Vagina (tissue), 2 donors: ENCODE data around the gene DMBX1. TPM values are rescaled to one million over a fixed set of nuclear protein-coding genes. Genes with fewer than 3 reads are reported as not detected.
A peak's percentile ranks its signal among the peaks of the same experiment; 100 is the strongest.

Experiments
- DNase-seq, 2 donors: peaks; one replicate each; pipeline ENCODE4 v3.0.0-alpha.2; 2017; ENCODE audit errors: extremely low spot score in 2 of 2
- H3K27ac ChIP-seq: fragments of 200-600 bp; sonication (generic); one replicate; pipeline ENCODE4 v1.5.1; 2019
- H3K27me3 ChIP-seq: fragments of 200-600 bp; sonication (generic); one replicate; pipeline ENCODE4 v1.5.1; 2019
- H3K36me3 ChIP-seq, 2 donors: fragments of 200-600 bp; sonication (generic); one replicate each; pipeline ENCODE4 v1.5.1; 2017 to 2019
- H3K4me1 ChIP-seq: fragments of 200-600 bp; sonication (generic); one replicate; pipeline ENCODE4 v1.5.1; 2019
- H3K4me3 ChIP-seq, 2 donors: fragments of 200-600 bp; sonication (generic); 1 replicate in 1 of 2; 2 replicates in 1 of 2; pipeline ENCODE4 v1.5.1; 2016 to 2019
- H3K9me3 ChIP-seq: fragments of 200-600 bp; sonication (generic); one replicate; pipeline ENCODE4 v1.5.1; 2019
- POLR2A ChIP-seq, 2 donors: fragments of 450-650 bp; IDR thresholded peaks; one replicate each; pipeline ENCODE4 v1.6.1; 2017; ENCODE audit warnings: antibody characterized with exemption in 2 of 2, mild to moderate bottlenecking in 2 of 2, moderate library complexity in 2 of 2
- POLR2AphosphoS5 ChIP-seq, 2 donors: sonication (generic); formaldehyde crosslinking; IDR thresholded peaks; one replicate each; pipeline ENCODE4 v1.9.0; 2017; ENCODE audit warnings: antibody characterized with exemption in 2 of 2, mild to moderate bottlenecking in 2 of 2, low read depth in 1 of 2; ENCODE audit not compliant: insufficient read depth in 1 of 2
- intact Hi-C: fragments of 100-400 bp; cut with DNase I; formaldehyde crosslinking; loops from one replicate; pipeline ENCODE4 v1.15.1; 2023
- total RNA-seq: library from RNA; depleted of rRNA; stranded (reverse); fragments of >200 nt; gene quantifications from one replicate; pipeline ENCODE4 v1.2.3, GENCODE V29; 2016
- TF ChIP-seq, protein P1 (sequence below), 3 experiments: fragments of 450-650 bp in 2 of 3; fragments of 200-600 bp in 1 of 3; sonication (generic) in 1 of 3; IDR thresholded peaks; one replicate each; pipeline ENCODE4 v1.5.1; 2017 to 2019; ENCODE audit warnings: antibody characterized with exemption in 3 of 3, mild to moderate bottlenecking in 2 of 3, moderate library complexity in 2 of 3

The DMBX1 gene
- total RNA-seq, 1 donor from 2014 or later, result 0.25 TPM

DNA sequence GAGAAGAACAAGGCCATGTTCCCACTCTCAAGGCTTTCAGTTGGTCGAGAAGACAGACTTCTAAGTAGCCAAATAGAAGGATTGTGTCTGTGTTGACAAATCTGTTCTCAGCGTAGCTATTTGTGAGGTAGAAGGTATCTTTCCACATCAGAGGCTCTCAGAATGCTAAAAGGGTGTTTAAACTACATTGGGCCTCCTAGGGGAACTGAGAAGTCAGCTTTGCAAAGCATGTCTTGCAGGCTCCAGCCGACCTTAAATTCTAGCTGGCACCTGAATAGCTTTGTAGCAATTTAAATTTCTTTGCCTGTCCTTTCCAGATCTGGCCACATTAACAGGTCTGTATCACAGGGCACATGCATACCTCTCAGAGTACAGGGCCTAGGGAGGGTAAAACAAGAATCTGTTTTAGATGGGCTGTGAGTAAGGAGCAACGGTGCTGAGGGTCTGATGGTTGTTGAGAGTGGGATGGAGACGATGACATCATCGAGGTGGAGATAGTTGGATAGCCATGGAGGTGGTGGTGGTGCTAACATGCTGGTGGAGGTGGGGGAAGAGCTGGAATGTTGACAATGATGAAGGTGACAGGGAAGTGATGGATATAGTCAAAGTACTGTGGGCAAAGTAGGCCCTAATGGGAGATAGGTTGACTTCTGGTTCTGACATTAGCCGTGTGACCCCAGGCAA, 17.0 kb upstream of the DMBX1 start:
- intact Hi-C loops, result no loop called here
- no peaks in the 10 kb centered on the region for H3K4me1 ChIP-seq
- no peaks in the 10 kb centered on the region for H3K27me3 ChIP-seq
- TF ChIP-seq POLR2A (IDR thresholded peaks at IDR 0.05), result no peak
- TF ChIP-seq, protein P1, sequence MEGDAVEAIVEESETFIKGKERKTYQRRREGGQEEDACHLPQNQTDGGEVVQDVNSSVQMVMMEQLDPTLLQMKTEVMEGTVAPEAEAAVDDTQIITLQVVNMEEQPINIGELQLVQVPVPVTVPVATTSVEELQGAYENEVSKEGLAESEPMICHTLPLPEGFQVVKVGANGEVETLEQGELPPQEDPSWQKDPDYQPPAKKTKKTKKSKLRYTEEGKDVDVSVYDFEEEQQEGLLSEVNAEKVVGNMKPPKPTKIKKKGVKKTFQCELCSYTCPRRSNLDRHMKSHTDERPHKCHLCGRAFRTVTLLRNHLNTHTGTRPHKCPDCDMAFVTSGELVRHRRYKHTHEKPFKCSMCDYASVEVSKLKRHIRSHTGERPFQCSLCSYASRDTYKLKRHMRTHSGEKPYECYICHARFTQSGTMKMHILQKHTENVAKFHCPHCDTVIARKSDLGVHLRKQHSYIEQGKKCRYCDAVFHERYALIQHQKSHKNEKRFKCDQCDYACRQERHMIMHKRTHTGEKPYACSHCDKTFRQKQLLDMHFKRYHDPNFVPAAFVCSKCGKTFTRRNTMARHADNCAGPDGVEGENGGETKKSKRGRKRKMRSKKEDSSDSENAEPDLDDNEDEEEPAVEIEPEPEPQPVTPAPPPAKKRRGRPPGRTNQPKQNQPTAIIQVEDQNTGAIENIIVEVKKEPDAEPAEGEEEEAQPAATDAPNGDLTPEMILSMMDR (IDR thresholded peaks at IDR 0.05), result no peak
- TF ChIP-seq POLR2AphosphoS5 (IDR thresholded peaks at IDR 0.05; ENCODE audit: insufficient read depth in 1 of 2, low read depth in 1 of 2), result no peak
- H3K9me3 ChIP-seq, result no peaks in the 10 kb centered on the region
- DNase-seq, result no peak
- no peak overlapping the region for H3K4me3 ChIP-seq
- no peaks in the 10 kb centered on the region for H3K36me3 ChIP-seq
- H3K27ac ChIP-seq, result no peak overlapping the region

DNA sequence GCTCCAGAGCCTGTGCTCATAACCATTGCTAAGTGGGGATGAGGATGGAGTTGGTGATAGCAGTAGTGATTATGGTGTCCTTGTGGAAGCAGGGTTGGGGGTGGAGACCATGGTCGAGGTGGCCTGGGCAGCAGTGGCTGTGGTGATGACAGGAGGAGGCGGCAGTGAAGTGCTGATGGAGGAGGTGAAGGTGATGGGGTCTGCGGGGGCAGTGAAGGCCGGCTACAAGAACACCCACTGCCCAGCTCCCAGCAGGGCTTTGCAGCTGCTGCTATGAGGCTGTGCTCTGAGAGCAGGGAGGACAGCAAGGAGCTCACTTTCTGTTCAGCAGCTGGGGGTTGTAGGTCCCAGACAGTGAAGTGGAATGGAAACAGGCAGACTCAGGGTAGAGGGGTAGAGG, 15.6 kb upstream of the DMBX1 start:
- Histone ChIP-seq H3K36me3 (no peaks in the 10 kb centered on the region), H3K9me3 (no peaks in the 10 kb centered on the region), H3K27ac (no peak overlapping the region), H3K4me3 (no peak overlapping the region), H3K4me1 (no peaks in the 10 kb centered on the region), H3K27me3 (no peaks in the 10 kb centered on the region)
- DNase-seq, result no peak
- intact Hi-C loops, result no loop called here
- TF ChIP-seq POLR2AphosphoS5 (IDR thresholded peaks at IDR 0.05; ENCODE audit: insufficient read depth in 1 of 2, low read depth in 1 of 2) (no peak), POLR2A (IDR thresholded peaks at IDR 0.05) (no peak)
- TF ChIP-seq, protein P1 (IDR thresholded peaks at IDR 0.05), result no peak

DNA sequence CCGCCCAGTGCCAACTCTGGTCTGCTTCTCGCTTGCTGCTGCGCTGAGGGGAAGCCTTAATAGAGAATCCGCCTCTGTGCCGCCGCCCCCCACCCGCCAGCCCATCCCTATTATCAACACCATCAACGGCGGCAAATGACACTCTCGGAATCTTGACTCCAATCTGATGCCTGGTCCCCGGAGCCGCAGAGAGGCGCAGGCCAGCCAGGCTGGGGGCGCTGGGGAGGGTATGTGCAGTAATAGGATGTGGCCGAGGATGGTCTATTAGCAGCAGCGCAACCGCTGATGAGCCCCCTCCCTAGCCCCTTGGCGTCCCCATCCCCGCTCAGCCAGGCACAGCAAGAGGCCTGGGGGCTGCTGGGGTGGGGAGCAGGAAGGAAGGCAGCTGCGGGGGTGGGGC, 15.1 kb upstream of the DMBX1 start:
- Histone ChIP-seq H3K4me3 (no peak overlapping the region), H3K36me3 (no peaks in the 10 kb centered on the region), H3K27ac (no peak overlapping the region), H3K9me3 (no peaks in the 10 kb centered on the region), H3K4me1 (no peaks in the 10 kb centered on the region), H3K27me3 (no peaks in the 10 kb centered on the region)
- no peak for DNase-seq
- intact Hi-C loops, result no loop called here
- TF ChIP-seq, protein P1 (IDR thresholded peaks at IDR 0.05), result no peak
- TF ChIP-seq POLR2AphosphoS5 (IDR thresholded peaks at IDR 0.05; ENCODE audit: insufficient read depth in 1 of 2, low read depth in 1 of 2) (no peak), POLR2A (IDR thresholded peaks at IDR 0.05) (no peak)

- TF ChIP-seq, protein P1 (IDR thresholded peaks at IDR 0.05), result no peak
- TF ChIP-seq POLR2A (IDR thresholded peaks at IDR 0.05) (no peak), POLR2AphosphoS5 (IDR thresholded peaks at IDR 0.05; ENCODE audit: insufficient read depth in 1 of 2, low read depth in 1 of 2) (no peak)
- H3K27me3 ChIP-seq, result no peaks in the 10 kb centered on the region
These were observed 13.0 kb upstream of the DMBX1 start for GRCh38 chr1:46476673-46477072.

DNA sequence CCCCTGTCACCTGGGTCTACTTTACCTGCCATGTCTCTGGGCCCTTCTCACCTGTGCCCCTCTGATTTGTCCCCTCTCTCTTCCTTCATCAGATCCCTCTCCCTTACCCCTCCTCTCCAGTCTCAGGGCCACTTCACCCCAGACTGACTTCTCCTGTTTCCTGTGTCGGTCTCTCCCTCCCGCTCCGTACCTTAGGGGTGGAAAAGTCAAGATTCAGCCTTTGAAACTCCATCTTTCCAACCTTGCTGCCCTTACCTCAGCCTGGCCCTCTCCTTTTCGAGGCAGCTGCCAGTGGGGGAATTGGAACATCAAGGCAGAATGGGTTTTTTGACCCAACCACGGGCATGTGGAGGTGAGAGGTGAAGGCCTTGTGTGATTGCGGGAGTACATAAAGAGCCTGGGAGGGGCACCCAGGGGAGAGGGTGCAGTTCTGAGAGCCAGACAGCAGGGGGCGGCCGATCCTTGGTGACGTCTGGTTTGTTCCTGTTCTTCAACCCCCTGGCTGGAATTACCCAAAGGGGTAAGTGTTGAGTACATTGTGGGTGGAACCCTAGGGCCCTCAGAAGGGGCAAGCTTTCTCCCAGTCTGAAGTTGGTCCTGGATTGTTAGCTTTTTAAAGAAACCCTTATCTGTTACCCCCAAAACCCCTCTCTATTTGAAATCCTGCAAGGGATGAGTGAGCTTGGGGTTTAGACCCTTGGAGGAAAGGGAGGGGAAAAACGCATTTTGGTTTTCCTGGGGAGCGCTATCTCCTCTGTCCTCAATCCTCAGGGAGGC, 12.3 kb upstream of the DMBX1 start:
- DNase-seq, result no peak
- Histone ChIP-seq H3K4me3 (no peak overlapping the region), H3K4me1 (no peaks in the 10 kb centered on the region), H3K27me3 (no peaks in the 10 kb centered on the region), H3K36me3 (no peaks in the 10 kb centered on the region), H3K9me3 (no peaks in the 10 kb centered on the region), H3K27ac (no peak overlapping the region)
- TF ChIP-seq, protein P1 (IDR thresholded peaks at IDR 0.05), result peak in 2 of 3 experiments; percentile 73
- TF ChIP-seq POLR2AphosphoS5 (IDR thresholded peaks at IDR 0.05; ENCODE audit: insufficient read depth in 1 of 2, low read depth in 1 of 2) (no peak), POLR2A (IDR thresholded peaks at IDR 0.05) (no peak)
- intact Hi-C loops, result no loop called here

More at GRCh38 chr1:46476673-46477072, 13.0 kb upstream of the DMBX1 start:
- no peaks in the 10 kb centered on the region for H3K4me1 ChIP-seq
- H3K36me3 ChIP-seq, result no peaks in the 10 kb centered on the region
- no peak overlapping the region for H3K4me3 ChIP-seq
- H3K9me3 ChIP-seq, result no peaks in the 10 kb centered on the region
- no peak overlapping the region for H3K27ac ChIP-seq
- no peak for DNase-seq
- intact Hi-C loops, result no loop called here
